Muscle layer of duodenum (tissue), 2 donors: Measurements from ENCODE around the gene ARID2.

Experiments used
- H3K27ac ChIP-seq: one replicate; pipeline ENCODE4 v1.7.0; 2013; ENCODE audit warnings: mild to moderate bottlenecking, low read length
- H3K27me3 ChIP-seq: one replicate; pipeline ENCODE4 v1.7.0; 2013; ENCODE audit warnings: low read depth, mild to moderate bottlenecking, control low read depth, low read length
- H3K36me3 ChIP-seq, 2 donors: one replicate each; pipeline ENCODE4 v1.7.0; 2013; ENCODE audit warnings: low read length in 2 of 2, control low read depth in 1 of 2, mild to moderate bottlenecking in 1 of 2; ENCODE audit not compliant: insufficient read depth in 2 of 2, control insufficient read depth in 1 of 2
- H3K4me1 ChIP-seq, 2 donors: one replicate each; pipeline ENCODE4 v1.7.0; 2013; ENCODE audit warnings: low read length in 2 of 2, mild to moderate bottlenecking in 2 of 2, control low read depth in 1 of 2, moderate library complexity in 1 of 2; ENCODE audit not compliant: insufficient read depth in 2 of 2, control insufficient read depth in 1 of 2
- H3K4me3 ChIP-seq, 2 donors: one replicate each; pipeline ENCODE4 v1.7.0; 2013; ENCODE audit warnings: low read length in 2 of 2, low read depth in 1 of 2, mild to moderate bottlenecking in 1 of 2
- H3K9me3 ChIP-seq, 2 donors: one replicate each; pipeline ENCODE4 v1.7.0; 2013; ENCODE audit warnings: low read length in 2 of 2, control low read depth in 1 of 2, mild to moderate bottlenecking in 1 of 2; ENCODE audit not compliant: control insufficient read depth in 1 of 2
- donor health status: healthy.

ARID2 gene

DNA sequence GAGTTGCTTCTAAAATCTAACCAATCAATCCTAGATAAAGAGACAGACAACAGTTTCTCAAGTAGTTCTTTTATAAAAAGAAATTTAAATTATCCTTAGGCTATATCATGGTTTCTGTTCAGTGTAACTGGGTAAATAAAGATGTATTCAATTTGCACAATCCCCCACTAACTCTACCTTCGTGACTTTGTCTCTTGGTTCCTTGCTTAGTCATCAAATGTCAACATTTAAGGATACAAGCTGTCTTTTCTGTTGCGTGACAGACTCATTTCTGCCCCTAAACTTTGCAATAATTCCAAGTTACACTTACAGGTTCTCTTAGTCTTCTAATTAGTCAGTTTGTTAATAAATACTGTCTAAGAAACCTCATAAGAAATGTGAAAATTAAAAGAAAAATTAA is 210.3 kb downstream of the ARID2 start:
- no peaks in the 10 kb centered on the region for H3K9me3 ChIP-seq
- no peak overlapping the region for H3K27ac ChIP-seq
- H3K4me3 ChIP-seq = no peak overlapping the region
- H3K27me3 ChIP-seq = no peaks in the 10 kb centered on the region
- H3K36me3 ChIP-seq = peaks cover 28 to 34% of the 10 kb centered on the region in 2 donors
- peaks cover 0 to 3% of the 10 kb centered on the region in 2 donors for H3K4me1 ChIP-seq

DNA sequence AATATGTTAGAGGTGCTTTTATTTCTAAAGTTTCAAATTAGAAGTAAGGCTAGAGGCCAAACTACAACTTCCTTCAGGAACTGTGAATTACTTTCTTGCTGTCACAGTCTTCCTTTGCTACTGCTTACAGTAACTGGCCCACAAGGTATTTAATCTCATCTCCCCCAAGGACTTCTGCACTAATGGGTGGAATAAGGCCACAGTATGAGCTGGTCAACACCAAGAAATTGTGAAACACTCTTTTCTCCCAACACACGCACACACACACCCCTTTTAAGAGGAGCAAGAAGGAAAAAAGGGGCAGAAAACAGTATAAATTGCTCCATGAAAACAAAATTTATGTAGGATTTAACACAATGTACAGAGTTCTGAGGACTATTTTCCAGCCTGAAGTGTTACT is 215.3 kb downstream of the ARID2 start:
- no peaks in the 10 kb centered on the region for H3K4me1 ChIP-seq
- no peak overlapping the region for H3K27ac ChIP-seq
- H3K9me3 ChIP-seq = no peaks in the 10 kb centered on the region
- H3K4me3 ChIP-seq = no peak overlapping the region
- no peaks in the 10 kb centered on the region for H3K27me3 ChIP-seq
- peaks cover 51 to 53% of the 10 kb centered on the region in 2 donors for H3K36me3 ChIP-seq

DNA sequence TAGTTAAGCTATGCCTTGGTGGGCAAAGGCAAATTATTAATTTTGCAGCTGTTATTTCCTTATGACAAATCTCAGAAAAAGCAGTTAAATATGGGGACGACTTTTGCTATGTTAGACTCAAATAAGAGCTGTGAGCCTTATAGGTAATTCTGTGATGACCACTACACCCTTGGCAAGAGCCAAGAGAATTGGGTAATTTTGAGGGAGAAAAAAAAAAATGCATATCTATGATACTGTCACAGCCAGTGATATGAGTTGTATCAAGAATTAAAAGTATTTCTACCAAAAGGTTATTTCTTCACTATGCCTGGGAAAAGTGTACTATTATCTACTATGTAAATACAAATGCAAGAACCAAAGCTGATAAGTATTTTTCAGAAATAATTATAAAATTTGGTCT is 216.9 kb downstream of the ARID2 start:
- Histone ChIP-seq H3K27ac (no peak overlapping the region), H3K36me3 (peaks cover 42 to 43% of the 10 kb centered on the region in 2 donors), H3K4me3 (no peak overlapping the region), H3K9me3 (no peaks in the 10 kb centered on the region), H3K27me3 (no peaks in the 10 kb centered on the region), H3K4me1 (no peaks in the 10 kb centered on the region)

DNA sequence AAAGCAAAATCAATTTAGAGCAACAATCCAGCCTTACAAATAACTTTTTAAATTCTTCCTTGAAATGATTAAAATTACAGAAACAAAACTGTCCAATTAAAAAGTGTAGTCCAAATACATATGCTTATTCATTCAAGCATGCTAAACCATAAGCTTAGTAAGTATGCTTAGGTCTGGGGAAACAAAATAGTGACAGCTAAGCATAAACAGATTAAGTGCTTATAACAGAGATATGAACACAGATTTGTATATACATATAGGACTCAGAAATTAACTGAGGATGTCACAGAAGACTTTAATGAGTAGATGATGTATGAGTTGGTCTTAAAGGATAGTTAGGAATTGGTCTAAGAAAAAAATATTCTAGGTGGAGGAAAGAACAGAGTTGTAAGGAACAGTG is 219.0 kb downstream of the ARID2 start:
- H3K4me1 ChIP-seq = no peaks in the 10 kb centered on the region
- H3K27me3 ChIP-seq = no peaks in the 10 kb centered on the region
- H3K27ac ChIP-seq = no peak overlapping the region
- H3K36me3 ChIP-seq = peaks cover 27 to 29% of the 10 kb centered on the region in 2 donors
- no peaks in the 10 kb centered on the region for H3K9me3 ChIP-seq
- H3K4me3 ChIP-seq = no peak overlapping the region
